Duodenal mucosa (tissue), 2 donors: ENCODE results near the gene RPRM.
"Not testable (repeated sequence)": the region's sequence is repeated elsewhere in the genome, so short reads cannot be mapped to it uniquely, and the experiment has no call there.

Experiments used
- H3K27ac ChIP-seq: one replicate; pipeline ENCODE4 v1.7.0; 2013; ENCODE audit warnings: low read depth, low read length
- H3K27me3 ChIP-seq, 2 donors: one replicate each; pipeline ENCODE4 v1.7.0; 2013; ENCODE audit warnings: low read length in 2 of 2, control low read depth in 1 of 2; ENCODE audit not compliant: insufficient read depth in 2 of 2, control insufficient read depth in 1 of 2
- H3K36me3 ChIP-seq, 2 donors: one replicate each; pipeline ENCODE4 v1.7.0; 2013; ENCODE audit warnings: low read length in 2 of 2, control low read depth in 1 of 2; ENCODE audit not compliant: insufficient read depth in 2 of 2, control insufficient read depth in 1 of 2
- H3K4me1 ChIP-seq, 2 donors: one replicate each; pipeline ENCODE4 v1.7.0; 2013; ENCODE audit warnings: low read length in 2 of 2, control low read depth in 1 of 2; ENCODE audit not compliant: insufficient read depth in 2 of 2, control insufficient read depth in 1 of 2
- H3K4me3 ChIP-seq, 2 donors: one replicate each; pipeline ENCODE4 v1.7.0; 2013; ENCODE audit warnings: low read length in 2 of 2, low read depth in 1 of 2
- H3K9ac ChIP-seq, 2 donors: one replicate each; pipeline ENCODE4 v1.7.0; 2013; ENCODE audit warnings: low read length in 2 of 2, low read depth in 1 of 2
- H3K9me3 ChIP-seq, 2 donors: one replicate each; pipeline ENCODE4 v1.7.0; 2013; ENCODE audit warnings: low read length in 2 of 2, control low read depth in 1 of 2; ENCODE audit not compliant: control insufficient read depth in 1 of 2

Gene RPRM

DNA sequence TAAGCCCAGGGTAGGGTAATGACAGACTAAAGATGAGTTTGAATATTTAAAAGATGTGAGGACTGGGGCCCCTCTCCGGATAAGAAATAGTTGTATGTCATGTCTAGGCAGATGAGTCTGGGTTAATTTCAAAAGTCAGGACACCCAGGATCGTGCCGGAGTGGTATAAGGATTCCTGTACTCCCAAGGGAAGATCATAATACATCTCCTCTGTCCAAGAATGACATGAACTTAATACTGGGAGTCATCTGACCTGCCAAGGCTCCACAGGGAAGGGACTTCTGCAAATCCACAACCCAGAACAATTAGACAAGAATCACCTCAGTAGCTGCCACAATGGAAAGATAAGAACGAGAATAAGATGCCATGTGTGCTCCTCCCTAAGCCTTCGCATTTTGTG is 17.1 kb downstream of the RPRM start:
- no peak overlapping the region for H3K4me3 ChIP-seq
- no peaks in the 10 kb centered on the region for H3K4me1 ChIP-seq
- H3K27me3 ChIP-seq = no peaks in the 10 kb centered on the region
- H3K9ac ChIP-seq = no peak overlapping the region
- no peaks in the 10 kb centered on the region for H3K36me3 ChIP-seq
- no peaks in the 10 kb centered on the region for H3K9me3 ChIP-seq
- H3K27ac ChIP-seq = no peak overlapping the region

DNA sequence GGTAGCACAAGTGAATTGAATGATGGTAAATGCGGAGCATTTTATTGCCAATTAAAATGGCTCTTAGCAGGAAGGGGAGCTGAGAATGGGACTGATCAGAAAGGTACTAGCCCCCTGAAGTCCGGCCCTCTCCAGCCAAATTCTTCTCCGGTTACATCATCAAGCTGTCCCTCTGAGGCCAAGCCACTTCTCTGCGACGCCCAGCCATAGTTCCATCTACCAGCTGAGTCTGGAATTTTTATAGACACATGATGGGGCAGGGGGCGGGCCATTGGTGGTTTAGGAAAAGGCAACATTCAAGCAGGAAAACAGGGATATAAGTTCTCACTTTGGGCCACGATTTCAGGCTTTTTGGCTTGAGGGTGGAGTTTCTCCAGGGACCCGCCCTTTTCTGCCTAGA is 22.7 kb downstream of the RPRM start:
- Histone ChIP-seq H3K9me3 (no peaks in the 10 kb centered on the region), H3K27ac (no peak overlapping the region), H3K4me3 (no peak overlapping the region), H3K36me3 (no peaks in the 10 kb centered on the region), H3K4me1 (no peaks in the 10 kb centered on the region), H3K27me3 (no peaks in the 10 kb centered on the region), H3K9ac (no peak overlapping the region)

DNA sequence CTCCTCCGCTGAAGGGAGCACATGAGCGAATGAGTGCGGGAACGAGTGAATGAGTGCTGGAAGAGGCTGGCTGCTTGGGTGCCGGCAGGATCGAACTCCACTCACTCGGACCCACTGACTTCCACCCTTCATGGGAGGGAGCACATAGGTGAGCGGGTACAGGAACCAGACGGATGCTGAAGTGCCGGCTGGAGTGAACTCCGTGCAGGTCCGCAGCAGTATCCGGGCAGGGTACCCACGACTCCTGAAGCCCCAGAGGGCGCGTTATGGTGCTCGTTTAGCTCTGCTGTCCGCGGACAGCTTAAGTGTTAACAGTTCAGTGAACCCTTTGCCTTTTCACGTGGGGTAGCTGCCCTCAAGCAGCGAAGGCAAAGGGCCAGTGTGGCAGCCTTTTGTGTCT is 23.2 kb downstream of the RPRM start:
- Histone ChIP-seq H3K27ac (no peak overlapping the region), H3K9ac (no peak overlapping the region), H3K4me1 (no peaks in the 10 kb centered on the region), H3K4me3 (no peak overlapping the region), H3K27me3 (no peaks in the 10 kb centered on the region), H3K9me3 (no peaks in the 10 kb centered on the region), H3K36me3 (no peaks in the 10 kb centered on the region)

DNA sequence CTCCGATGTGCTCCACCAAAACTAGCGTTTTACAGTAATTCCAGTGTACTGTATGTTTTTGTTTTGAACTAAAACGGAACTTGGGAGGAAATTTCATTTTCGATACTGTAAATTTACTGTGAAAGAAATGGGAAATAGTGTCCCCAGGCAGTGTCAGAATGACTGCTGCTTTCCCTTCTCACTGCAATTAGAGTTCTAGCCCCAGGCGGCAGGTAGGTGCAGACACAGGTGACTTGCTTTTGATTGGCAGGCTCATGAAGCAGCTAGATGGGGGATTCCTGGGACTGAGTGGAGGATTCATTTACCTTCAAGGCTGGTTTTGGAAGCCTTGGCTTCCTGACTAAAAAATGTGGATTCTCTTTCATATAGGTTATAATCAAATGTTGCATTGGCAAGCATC is 27.0 kb downstream of the RPRM start:
- Histone ChIP-seq H3K27ac (no peak overlapping the region), H3K4me3 (no peak overlapping the region), H3K4me1 (no peaks in the 10 kb centered on the region), H3K9ac (no peak overlapping the region), H3K9me3 (no peaks in the 10 kb centered on the region), H3K27me3 (no peaks in the 10 kb centered on the region), H3K36me3 (no peaks in the 10 kb centered on the region)

DNA sequence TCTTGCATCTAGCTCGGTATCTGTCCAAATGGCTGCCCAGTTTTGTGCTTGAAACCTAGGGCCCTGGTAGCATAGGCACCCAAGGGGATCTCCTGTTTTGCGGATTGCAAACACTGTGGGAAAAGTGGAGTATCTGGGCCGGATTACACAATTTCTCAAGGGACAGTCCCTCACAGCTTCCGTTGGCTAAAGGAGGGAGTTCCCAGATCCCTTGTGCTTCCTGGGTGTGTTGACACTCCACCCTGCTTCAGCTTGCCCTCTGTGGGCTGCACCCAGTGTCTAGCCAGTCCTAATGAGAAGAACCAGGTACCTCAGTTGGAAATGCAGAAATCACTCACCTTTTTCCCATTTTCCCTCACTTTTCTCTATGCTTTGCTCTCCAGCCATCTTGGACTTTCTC is 35.5 kb downstream of the RPRM start:
- no peaks in the 10 kb centered on the region for H3K36me3 ChIP-seq
- no peaks in the 10 kb centered on the region for H3K27me3 ChIP-seq
- peaks cover 0 to 5% of the 10 kb centered on the region in 2 donors for H3K9me3 ChIP-seq
- H3K9ac ChIP-seq = no peak overlapping the region
- H3K4me3 ChIP-seq = no peak overlapping the region
- H3K27ac ChIP-seq = no peak overlapping the region
- H3K4me1 ChIP-seq = no peaks in the 10 kb centered on the region

DNA sequence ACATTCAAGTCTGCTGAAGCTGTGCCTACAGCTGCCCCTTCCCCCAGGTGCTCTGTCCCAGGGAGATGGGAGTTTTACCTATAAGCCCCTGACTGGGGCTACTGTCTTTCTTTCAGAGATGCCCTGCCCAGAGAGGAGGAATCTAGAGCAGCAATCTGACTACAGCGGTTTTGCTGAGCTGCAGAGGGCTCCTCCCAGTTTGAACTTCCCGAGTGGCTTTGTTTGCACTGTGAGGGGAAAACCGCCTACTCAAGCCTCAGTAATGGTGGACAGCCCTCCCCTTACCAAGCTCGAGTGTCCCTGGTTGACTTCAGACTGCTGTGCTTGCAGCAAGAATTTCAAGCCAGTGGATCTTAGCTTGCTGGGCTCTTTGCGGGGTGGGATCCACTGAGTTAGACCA is 35.9 kb downstream of the RPRM start:
- not testable (repeated sequence) for H3K4me3 ChIP-seq, H3K36me3 ChIP-seq, H3K9ac ChIP-seq, H3K4me1 ChIP-seq, H3K27ac ChIP-seq, H3K9me3 ChIP-seq, H3K27me3 ChIP-seq

DNA sequence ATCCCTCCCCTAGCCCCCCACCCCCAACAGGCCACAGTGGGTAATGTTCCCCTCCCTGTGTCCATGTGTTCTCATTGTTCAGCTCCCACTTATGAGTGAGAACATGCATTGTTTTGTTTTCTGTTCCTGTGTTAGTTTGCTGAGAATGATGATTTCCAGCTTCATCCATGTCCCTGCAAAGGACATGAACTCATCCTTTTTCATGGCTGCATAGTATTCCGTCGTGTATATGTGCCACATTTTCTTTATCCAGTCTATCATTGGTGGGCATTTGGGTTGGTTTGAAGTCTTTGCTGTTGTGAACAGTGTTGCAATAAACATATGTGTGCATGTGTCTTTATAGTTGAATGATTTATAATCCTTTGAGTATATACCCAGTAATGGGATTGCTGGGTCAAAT is 38.5 kb downstream of the RPRM start:
- H3K27ac ChIP-seq, H3K9ac ChIP-seq, H3K4me1 ChIP-seq, H3K27me3 ChIP-seq, H3K4me3 ChIP-seq, H3K9me3 ChIP-seq, H3K36me3 ChIP-seq: not testable (repeated sequence)

DNA sequence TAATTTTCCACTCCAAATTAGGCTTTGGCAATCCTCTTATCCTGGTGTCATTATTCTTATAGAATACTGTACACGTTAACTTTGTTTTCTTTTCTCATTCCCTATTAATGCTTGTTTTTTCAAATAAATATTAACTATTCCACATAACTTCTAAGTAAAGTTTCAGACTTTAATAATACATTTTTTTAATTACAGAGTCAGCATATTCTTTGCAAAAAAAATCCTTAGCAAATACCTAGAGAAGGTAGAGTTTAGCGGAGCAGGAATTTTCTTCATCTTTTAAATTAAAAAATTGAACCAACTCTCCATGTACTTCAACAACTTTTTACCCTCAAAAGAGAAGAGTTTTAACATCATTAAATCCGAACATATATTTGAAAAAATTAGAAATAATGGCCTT is 45.2 kb downstream of the RPRM start:
- no peaks in the 10 kb centered on the region for H3K27me3 ChIP-seq
- H3K27ac ChIP-seq = no peak overlapping the region
- H3K36me3 ChIP-seq = no peaks in the 10 kb centered on the region
- no peaks in the 10 kb centered on the region for H3K9me3 ChIP-seq
- no peak overlapping the region for H3K9ac ChIP-seq
- H3K4me3 ChIP-seq = no peak overlapping the region
- no peaks in the 10 kb centered on the region for H3K4me1 ChIP-seq

GRCh38 chr2:153432381-153432780 is 46.2 kb downstream of the RPRM start:
- no peaks in the 10 kb centered on the region for H3K27me3 ChIP-seq
- no peaks in the 10 kb centered on the region for H3K9me3 ChIP-seq
- no peaks in the 10 kb centered on the region for H3K36me3 ChIP-seq
- no peak overlapping the region for H3K9ac ChIP-seq
- H3K27ac ChIP-seq = no peak overlapping the region
- no peaks in the 10 kb centered on the region for H3K4me1 ChIP-seq
- no peak overlapping the region for H3K4me3 ChIP-seq

DNA sequence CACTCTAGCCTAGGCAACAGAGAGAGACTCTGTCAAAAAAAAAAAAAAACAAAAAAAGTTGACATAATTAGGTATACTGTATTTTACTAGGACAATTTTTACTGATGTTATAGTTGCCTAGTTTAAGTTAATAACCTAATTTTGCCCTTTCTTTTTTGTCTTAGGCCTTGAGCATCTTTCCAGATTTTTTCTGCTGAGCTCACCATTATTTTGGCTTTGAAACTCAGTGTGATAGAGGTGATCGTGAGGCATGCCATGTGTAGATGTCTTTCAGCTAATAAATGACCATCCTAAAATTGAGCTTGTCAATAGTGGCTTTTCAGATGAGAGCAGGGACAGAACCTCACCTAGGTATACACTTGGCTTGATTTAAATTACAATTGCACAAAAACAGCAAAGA is 47.4 kb downstream of the RPRM start:
- Histone ChIP-seq H3K4me3 (no peak overlapping the region), H3K27ac (no peak overlapping the region), H3K9ac (no peak overlapping the region), H3K9me3 (no peaks in the 10 kb centered on the region), H3K4me1 (no peaks in the 10 kb centered on the region), H3K27me3 (no peaks in the 10 kb centered on the region), H3K36me3 (no peaks in the 10 kb centered on the region)
